ENCODE data around the gene CCNT2.
"Not testable (repeated sequence)": the region's sequence is repeated elsewhere in the genome, so short reads cannot be mapped to it uniquely, and the experiment has no call there.

CCNT2 gene

GRCh38 chr2:134944975-134945374 is 26.4 kb downstream of the CCNT2 start:
- Histone ChIP-seq H3K9ac (ENCODE audit: low read length in 2 of 2) (no peak overlapping the region), H3K4me1 (ENCODE audit: control insufficient read depth, insufficient read depth, low read length) (no peaks in the 10 kb centered on the region), H3K27me3 (ENCODE audit: control insufficient read depth in 1 of 2, insufficient read depth in 2 of 2, low read length in 2 of 2) (no peaks in the 10 kb centered on the region), H3K27ac (ENCODE audit: low read length) (no peak overlapping the region), H3K36me3 (ENCODE audit: control insufficient read depth in 2 of 2, insufficient read depth in 2 of 2, low read length in 2 of 2) (peaks cover 14 to 16% of the 10 kb centered on the region in 2 donors), H3K9me3 (ENCODE audit: control insufficient read depth in 2 of 2, low read length in 2 of 2) (no peaks in the 10 kb centered on the region), H3K4me3 (ENCODE audit: low read length in 2 of 2) (no peak overlapping the region)

GRCh38 chr2:134946073-134946472 is 27.5 kb downstream of the CCNT2 start:
- Histone ChIP-seq H3K9me3 (ENCODE audit: control insufficient read depth in 2 of 2, low read length in 2 of 2) (no peaks in the 10 kb centered on the region), H3K27ac (ENCODE audit: low read length) (no peak overlapping the region), H3K4me1 (ENCODE audit: control insufficient read depth, insufficient read depth, low read length) (no peaks in the 10 kb centered on the region), H3K4me3 (ENCODE audit: low read length in 2 of 2) (no peak overlapping the region), H3K27me3 (ENCODE audit: control insufficient read depth in 1 of 2, insufficient read depth in 2 of 2, low read length in 2 of 2) (no peaks in the 10 kb centered on the region), H3K36me3 (ENCODE audit: control insufficient read depth in 2 of 2, insufficient read depth in 2 of 2, low read length in 2 of 2) (peaks cover 12 to 13% of the 10 kb centered on the region in 2 donors), H3K9ac (ENCODE audit: low read length in 2 of 2) (no peak overlapping the region)

- Histone ChIP-seq H3K9ac (ENCODE audit: low read length in 2 of 2) (no peak overlapping the region), H3K9me3 (ENCODE audit: control insufficient read depth in 2 of 2, low read length in 2 of 2) (no peaks in the 10 kb centered on the region), H3K4me3 (ENCODE audit: low read length in 2 of 2) (no peak overlapping the region), H3K4me1 (ENCODE audit: control insufficient read depth, insufficient read depth, low read length) (no peaks in the 10 kb centered on the region), H3K27me3 (ENCODE audit: control insufficient read depth in 1 of 2, insufficient read depth in 2 of 2, low read length in 2 of 2) (no peaks in the 10 kb centered on the region), H3K36me3 (ENCODE audit: control insufficient read depth in 2 of 2, insufficient read depth in 2 of 2, low read length in 2 of 2) (peaks cover 29 to 34% of the 10 kb centered on the region in 2 donors), H3K27ac (ENCODE audit: low read length) (no peak overlapping the region)
Measured at GRCh38 chr2:134949981-134950708, 31.5 kb downstream of the CCNT2 start.

GRCh38 chr2:134950886-134951285 is 32.3 kb downstream of the CCNT2 start:
- Histone ChIP-seq H3K36me3 (ENCODE audit: control insufficient read depth in 2 of 2, insufficient read depth in 2 of 2, low read length in 2 of 2) (peaks cover 30 to 36% of the 10 kb centered on the region in 2 donors), H3K9ac (ENCODE audit: low read length in 2 of 2) (no peak overlapping the region), H3K9me3 (ENCODE audit: control insufficient read depth in 2 of 2, low read length in 2 of 2) (no peaks in the 10 kb centered on the region), H3K27ac (ENCODE audit: low read length) (no peak overlapping the region), H3K27me3 (ENCODE audit: control insufficient read depth in 1 of 2, insufficient read depth in 2 of 2, low read length in 2 of 2) (no peaks in the 10 kb centered on the region), H3K4me3 (ENCODE audit: low read length in 2 of 2) (no peak overlapping the region), H3K4me1 (ENCODE audit: control insufficient read depth, insufficient read depth, low read length) (no peaks in the 10 kb centered on the region)

- H3K27ac ChIP-seq (ENCODE audit: low read length) = no peak overlapping the region
- H3K27me3 ChIP-seq (ENCODE audit: control insufficient read depth in 1 of 2, insufficient read depth in 2 of 2, low read length in 2 of 2) = no peaks in the 10 kb centered on the region
- H3K4me1 ChIP-seq (ENCODE audit: control insufficient read depth, insufficient read depth, low read length) = no peaks in the 10 kb centered on the region
- H3K36me3 ChIP-seq (ENCODE audit: control insufficient read depth in 2 of 2, insufficient read depth in 2 of 2, low read length in 2 of 2) = peaks cover 30 to 35% of the 10 kb centered on the region in 2 donors
- no peak overlapping the region for H3K4me3 ChIP-seq (ENCODE audit: low read length in 2 of 2)
- H3K9me3 ChIP-seq (ENCODE audit: control insufficient read depth in 2 of 2, low read length in 2 of 2) = no peaks in the 10 kb centered on the region
- H3K9ac ChIP-seq (ENCODE audit: low read length in 2 of 2) = no peak overlapping the region
Measured at GRCh38 chr2:134952608-134953007, 34.0 kb downstream of the CCNT2 start.

- no peaks in the 10 kb centered on the region for H3K9me3 ChIP-seq (ENCODE audit: control insufficient read depth in 2 of 2, low read length in 2 of 2)
- peaks cover 27 to 30% of the 10 kb centered on the region in 2 donors for H3K36me3 ChIP-seq (ENCODE audit: control insufficient read depth in 2 of 2, insufficient read depth in 2 of 2, low read length in 2 of 2)
- no peak overlapping the region for H3K9ac ChIP-seq (ENCODE audit: low read length in 2 of 2)
- no peak overlapping the region for H3K4me3 ChIP-seq (ENCODE audit: low read length in 2 of 2)
- no peaks in the 10 kb centered on the region for H3K27me3 ChIP-seq (ENCODE audit: control insufficient read depth in 1 of 2, insufficient read depth in 2 of 2, low read length in 2 of 2)
- H3K27ac ChIP-seq (ENCODE audit: low read length) = no peak overlapping the region
- no peaks in the 10 kb centered on the region for H3K4me1 ChIP-seq (ENCODE audit: control insufficient read depth, insufficient read depth, low read length)
Measured at GRCh38 chr2:134954065-134954464, 35.4 kb downstream of the CCNT2 start.

- H3K4me3 ChIP-seq (ENCODE audit: low read length in 2 of 2) = no peak overlapping the region
- H3K9me3 ChIP-seq (ENCODE audit: control insufficient read depth in 2 of 2, low read length in 2 of 2) = no peaks in the 10 kb centered on the region
- no peak overlapping the region for H3K9ac ChIP-seq (ENCODE audit: low read length in 2 of 2)
- no peaks in the 10 kb centered on the region for H3K27me3 ChIP-seq (ENCODE audit: control insufficient read depth in 1 of 2, insufficient read depth in 2 of 2, low read length in 2 of 2)
- peaks cover 23 to 25% of the 10 kb centered on the region in 2 donors for H3K36me3 ChIP-seq (ENCODE audit: control insufficient read depth in 2 of 2, insufficient read depth in 2 of 2, low read length in 2 of 2)
- no peaks in the 10 kb centered on the region for H3K4me1 ChIP-seq (ENCODE audit: control insufficient read depth, insufficient read depth, low read length)
- no peak overlapping the region for H3K27ac ChIP-seq (ENCODE audit: low read length)
Measured at GRCh38 chr2:134955744-134956143, 37.1 kb downstream of the CCNT2 start.

GRCh38 chr2:134957477-134957876 is 38.9 kb downstream of the CCNT2 start:
- Histone ChIP-seq H3K4me3 (ENCODE audit: low read length in 2 of 2) (no peak overlapping the region), H3K27ac (ENCODE audit: low read length) (no peak overlapping the region), H3K36me3 (ENCODE audit: control insufficient read depth in 2 of 2, insufficient read depth in 2 of 2, low read length in 2 of 2) (peaks cover 19 to 23% of the 10 kb centered on the region in 2 donors), H3K27me3 (ENCODE audit: control insufficient read depth in 1 of 2, insufficient read depth in 2 of 2, low read length in 2 of 2) (no peaks in the 10 kb centered on the region), H3K9ac (ENCODE audit: low read length in 2 of 2) (no peak overlapping the region), H3K9me3 (ENCODE audit: control insufficient read depth in 2 of 2, low read length in 2 of 2) (no peaks in the 10 kb centered on the region), H3K4me1 (ENCODE audit: control insufficient read depth, insufficient read depth, low read length) (no peaks in the 10 kb centered on the region)

GRCh38 chr2:134967166-134967565 is 48.5 kb downstream of the CCNT2 start:
- not testable (repeated sequence) for H3K4me1 ChIP-seq (ENCODE audit: control insufficient read depth, insufficient read depth, low read length); H3K36me3 ChIP-seq (ENCODE audit: control insufficient read depth in 2 of 2, insufficient read depth in 2 of 2, low read length in 2 of 2); H3K27ac ChIP-seq (ENCODE audit: low read length); H3K4me3 ChIP-seq (ENCODE audit: low read length in 2 of 2); H3K9ac ChIP-seq (ENCODE audit: low read length in 2 of 2); H3K9me3 ChIP-seq (ENCODE audit: control insufficient read depth in 2 of 2, low read length in 2 of 2); H3K27me3 ChIP-seq (ENCODE audit: control insufficient read depth in 1 of 2, insufficient read depth in 2 of 2, low read length in 2 of 2)

GRCh38 chr2:134973241-134974138 is 54.9 kb downstream of the CCNT2 start:
- Histone ChIP-seq H3K27me3 (ENCODE audit: control insufficient read depth in 1 of 2, insufficient read depth in 2 of 2, low read length in 2 of 2) (peaks cover 0 to 2% of the 10 kb centered on the region in 2 donors), H3K4me3 (ENCODE audit: low read length in 2 of 2) (no peak overlapping the region), H3K9me3 (ENCODE audit: control insufficient read depth in 2 of 2, low read length in 2 of 2) (peaks cover 0 to 3% of the 10 kb centered on the region in 2 donors)

More at GRCh38 chr2:134973241-134974138, 54.9 kb downstream of the CCNT2 start:
- Histone ChIP-seq H3K36me3 (ENCODE audit: control insufficient read depth in 2 of 2, insufficient read depth in 2 of 2, low read length in 2 of 2) (no peaks in the 10 kb centered on the region), H3K9ac (ENCODE audit: low read length in 2 of 2) (no peak overlapping the region), H3K27ac (ENCODE audit: low read length) (no peak overlapping the region), H3K4me1 (ENCODE audit: control insufficient read depth, insufficient read depth, low read length) (no peaks in the 10 kb centered on the region)
